ENCODE measurements around the gene KMT5C. TPM values are rescaled to one million over a fixed set of nuclear protein-coding genes. Genes with fewer than 3 reads are reported as not detected.

KMT5C gene
- total RNA-seq, 4 donors from 2014 or later = 27.8 to 80.8 (median 31.3) TPM

DNA sequence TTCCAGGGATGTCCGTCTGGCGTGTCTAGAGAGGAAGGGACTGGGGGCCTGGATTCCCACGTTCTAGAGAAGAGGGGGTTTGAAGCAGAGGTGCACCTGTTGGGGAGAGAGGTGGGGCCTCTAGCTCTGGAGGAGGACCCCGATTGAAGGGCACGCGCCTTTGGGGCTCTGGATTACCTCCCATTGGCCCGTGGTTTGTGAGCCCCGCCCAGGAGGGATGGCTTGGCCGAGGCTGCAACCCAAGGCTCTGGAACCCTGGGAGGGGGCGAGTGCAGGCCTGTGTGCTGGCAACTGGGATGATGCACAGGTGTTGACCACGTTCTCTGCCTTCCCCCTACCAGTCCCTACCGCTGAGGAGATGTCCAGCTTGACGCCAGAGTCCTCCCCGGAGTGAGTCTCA lies 34.7 kb upstream of the KMT5C start:
- 82 to 85% methylated on average over 2 to 14 of the region's 14 CpGs for WGBS, 2 donors (ENCODE audit: low coverage in 1 of 2)
- in situ Hi-C loops (cut with MboI; ENCODE audit: low pct_ligation_motif_present in 1 of 4, low pct_unique_long_range_greater_than_20kb in 1 of 4, low sequenced_read_pairs in 3 of 4) = no loop called here

DNA sequence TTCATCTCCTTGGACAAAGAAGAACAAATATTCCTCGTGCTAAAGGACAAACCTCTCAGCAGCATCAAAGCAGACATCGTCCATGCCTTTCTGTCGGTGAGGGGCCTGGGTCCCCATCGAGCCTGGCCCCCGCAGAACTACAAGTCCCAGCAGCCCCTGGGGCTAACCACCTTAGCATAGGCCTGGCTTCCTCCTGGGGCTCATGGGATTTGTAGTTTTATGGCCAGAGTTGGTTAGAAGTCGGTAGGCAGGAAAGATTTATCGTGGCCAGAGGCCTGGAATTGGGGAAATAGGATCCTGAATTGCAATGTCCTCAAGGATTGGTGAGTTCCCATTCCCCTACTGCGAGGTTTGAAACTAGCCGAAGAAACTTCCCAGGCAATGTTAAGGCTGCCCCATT lies 34.2 kb upstream of the KMT5C start:
- WGBS, 2 donors (ENCODE audit: low coverage in 1 of 2) = 58 to 84% methylated on average over 3 to 7 of the region's 9 CpGs
- in situ Hi-C loops (cut with MboI; ENCODE audit: low pct_ligation_motif_present in 1 of 4, low pct_unique_long_range_greater_than_20kb in 1 of 4, low sequenced_read_pairs in 3 of 4) = no loop called here
- Histone ChIP-seq H3K9me3 (no peaks in the 10 kb centered on the region), H3K27ac (no peak overlapping the region), H3K4me1 (peaks cover 4 to 10% (median 9%) of the 10 kb centered on the region in 4 donors), H3K36me3 (no peaks in the 10 kb centered on the region), H3K4me3 (no peak overlapping the region), H3K27me3 (no peaks in the 10 kb centered on the region)
- intact Hi-C loops (cut with DNase I; ENCODE audit: low total_unique reads) = no loop called here
- DNase-seq = no peak
- TF ChIP-seq POLR2AphosphoS5 (IDR thresholded peaks at IDR 0.05) (no peak), POLR2A (IDR thresholded peaks at IDR 0.05) (no peak), EP300 (IDR thresholded peaks at IDR 0.05; ENCODE audit: low read depth) (no peak), CTCF (IDR thresholded peaks at IDR 0.05) (no peak)

More for the DNA sequence above, 34.7 kb upstream of the KMT5C start:
- Histone ChIP-seq H3K27me3 (no peaks in the 10 kb centered on the region), H3K4me3 (no peak overlapping the region), H3K27ac (no peak overlapping the region), H3K36me3 (no peaks in the 10 kb centered on the region), H3K9me3 (no peaks in the 10 kb centered on the region), H3K4me1 (peaks cover 4 to 10% (median 9%) of the 10 kb centered on the region in 4 donors)
- TF ChIP-seq EP300 (IDR thresholded peaks at IDR 0.05; ENCODE audit: low read depth) = no peak
- no peak for TF ChIP-seq CTCF (IDR thresholded peaks at IDR 0.05)
- TF ChIP-seq POLR2AphosphoS5 (IDR thresholded peaks at IDR 0.05) = no peak
- TF ChIP-seq POLR2A (IDR thresholded peaks at IDR 0.05) = no peak
- intact Hi-C loops (cut with DNase I; ENCODE audit: low total_unique reads) = loop anchor here (5.0 kb wide), 1 partner anchor 77 kb away; the partner anchor contains the start of gene TMEM238
- DNase-seq = no peak

- no peak for TF ChIP-seq POLR2AphosphoS5 (IDR thresholded peaks at IDR 0.05)
- TF ChIP-seq EP300 (IDR thresholded peaks at IDR 0.05; ENCODE audit: low read depth) = no peak
- TF ChIP-seq CTCF (IDR thresholded peaks at IDR 0.05) = no peak
- TF ChIP-seq POLR2A (IDR thresholded peaks at IDR 0.05) = no peak
- H3K4me3 ChIP-seq = no peak overlapping the region
- H3K9me3 ChIP-seq = no peaks in the 10 kb centered on the region
- no peaks in the 10 kb centered on the region for H3K36me3 ChIP-seq
- in situ Hi-C loops (cut with MboI; ENCODE audit: low pct_ligation_motif_present in 1 of 4, low pct_unique_long_range_greater_than_20kb in 1 of 4, low sequenced_read_pairs in 3 of 4) (no loop called here), intact Hi-C loops (cut with DNase I; ENCODE audit: low total_unique reads) (no loop called here)
- H3K27ac ChIP-seq = no peak overlapping the region
- peaks cover 4 to 10% (median 9%) of the 10 kb centered on the region in 4 donors for H3K4me1 ChIP-seq
- DNase-seq = no peak
- no peaks in the 10 kb centered on the region for H3K27me3 ChIP-seq
- WGBS, 2 donors (ENCODE audit: low coverage in 1 of 2) = 89% methylated on average over 17 of the region's 17 CpGs; no CpG with 5 or more reads in 1 of the 2 donors
Measured at GRCh38 chr19:55305983-55306562, 33.6 kb upstream of the KMT5C start.

- no peak for DNase-seq
- in situ Hi-C loops (cut with MboI; ENCODE audit: low pct_ligation_motif_present in 1 of 4, low pct_unique_long_range_greater_than_20kb in 1 of 4, low sequenced_read_pairs in 3 of 4) = no loop called here
- Histone ChIP-seq H3K36me3 (no peaks in the 10 kb centered on the region), H3K27me3 (no peaks in the 10 kb centered on the region), H3K4me3 (no peak overlapping the region), H3K9me3 (no peaks in the 10 kb centered on the region), H3K27ac (no peak overlapping the region), H3K4me1 (peaks cover 0 to 6% (median 5%) of the 10 kb centered on the region in 4 donors)
- TF ChIP-seq CTCF (IDR thresholded peaks at IDR 0.05) (no peak), POLR2A (IDR thresholded peaks at IDR 0.05) (no peak), POLR2AphosphoS5 (IDR thresholded peaks at IDR 0.05) (no peak), EP300 (IDR thresholded peaks at IDR 0.05; ENCODE audit: low read depth) (no peak)
- WGBS, 2 donors (ENCODE audit: low coverage in 1 of 2) = 43 to 64% methylated on average over 1 to 3 of the region's 3 CpGs
- intact Hi-C loops (cut with DNase I; ENCODE audit: low total_unique reads) = no loop called here
Measured at GRCh38 chr19:55306712-55307111, 33.0 kb upstream of the KMT5C start.
